WTC11 (cell line): ENCODE data around the gene ALDH16A1. TPM values are rescaled to one million over a fixed set of nuclear protein-coding genes. Genes with fewer than 3 reads are reported as not detected.

ENCODE experiments used
- CDX4 ChIP-seq: fragments of 250-450 bp; sonication (Bioruptor Pico); IDR thresholded peaks from 2 replicates; pipeline ENCODE4 v1.9.0; 2021; ENCODE audit warnings: moderate library complexity, mild to moderate bottlenecking, inconsistent platforms, borderline replicate concordance
- CREM ChIP-seq: sonication (generic); formaldehyde crosslinking; IDR thresholded peaks from 2 replicates; pipeline ENCODE4 v1.8.1; 2022; ENCODE audit warnings: mild to moderate bottlenecking, missing genetic modification reagents, moderate library complexity
- E2F1 ChIP-seq: sonication (generic); formaldehyde crosslinking; IDR thresholded peaks from 2 replicates; pipeline ENCODE4 v1.8.0; 2022; ENCODE audit warnings: mild to moderate bottlenecking, missing genetic modification reagents
- FOXJ3 ChIP-seq: sonication (generic); formaldehyde crosslinking; IDR thresholded peaks from 2 replicates; pipeline ENCODE4 v1.9.0; 2021; ENCODE audit warnings: missing genetic modification reagents, mild to moderate bottlenecking, borderline replicate concordance
- GABPB1 ChIP-seq: sonication (generic); formaldehyde crosslinking; IDR thresholded peaks from 2 replicates; pipeline ENCODE4 v1.8.1; 2023; ENCODE audit warnings: mild to moderate bottlenecking, missing genetic modification reagents
- GTF2I ChIP-seq: fragments of 250-450 bp; sonication (Bioruptor Pico); conservative IDR thresholded peaks from 2 replicates; pipeline ENCODE4 v1.4.0; 2021; ENCODE audit warnings: mild to moderate bottlenecking
- IRF1 ChIP-seq: sonication (generic); formaldehyde crosslinking; IDR thresholded peaks from 2 replicates; pipeline ENCODE4 v1.8.0; 2023; ENCODE audit warnings: missing genetic modification reagents
- IRF2 ChIP-seq: sonication (generic); formaldehyde crosslinking; IDR thresholded peaks from 2 replicates; pipeline ENCODE4 v1.8.0; 2022; ENCODE audit warnings: low read depth, missing genetic modification reagents, borderline replicate concordance
- JAZF1 ChIP-seq: fragments of 250-450 bp; sonication (Bioruptor Pico); IDR thresholded peaks from 2 replicates; pipeline ENCODE4 v1.9.0; 2021; ENCODE audit warnings: moderate library complexity, mild to moderate bottlenecking, inconsistent platforms
- JUN ChIP-seq: sonication (generic); formaldehyde crosslinking; IDR thresholded peaks from 2 replicates; pipeline ENCODE4 v1.8.0; 2023; ENCODE audit warnings: mild to moderate bottlenecking, missing genetic modification reagents
- KAT7 ChIP-seq: sonication (generic); formaldehyde crosslinking; IDR thresholded peaks from 2 replicates; pipeline ENCODE4 v1.8.1; 2023; ENCODE audit warnings: missing genetic modification reagents, mild to moderate bottlenecking, borderline replicate concordance
- MXD4 ChIP-seq: fragments of 250-450 bp; sonication (Bioruptor Pico); IDR thresholded peaks from 2 replicates; pipeline ENCODE4 v1.8.0; 2021; ENCODE audit warnings: mild to moderate bottlenecking, moderate library complexity, borderline replicate concordance
- NR3C1 ChIP-seq: sonication (generic); formaldehyde crosslinking; conservative IDR thresholded peaks from 2 replicates; pipeline ENCODE4 v1.8.1; 2023; ENCODE audit warnings: low read depth, mild to moderate bottlenecking, missing genetic modification reagents
- OVOL2 ChIP-seq: fragments of 250-450 bp; sonication (Bioruptor Pico); IDR thresholded peaks from 2 replicates; pipeline ENCODE4 v1.9.0; 2021; ENCODE audit warnings: mild to moderate bottlenecking, borderline replicate concordance
- PREB ChIP-seq: sonication (generic); formaldehyde crosslinking; IDR thresholded peaks from 2 replicates; pipeline ENCODE4 v1.8.1; 2022; ENCODE audit warnings: mild to moderate bottlenecking, missing genetic modification reagents, moderate library complexity, borderline replicate concordance
- PRRX2 ChIP-seq: fragments of 250-450 bp; sonication (Bioruptor Pico); IDR thresholded peaks from 2 replicates; pipeline ENCODE4 v1.8.0; 2021; ENCODE audit warnings: mild to moderate bottlenecking
- SMAD4 ChIP-seq: sonication (generic); formaldehyde crosslinking; IDR thresholded peaks from 2 replicates; pipeline ENCODE4 v1.8.0; 2022; ENCODE audit warnings: mild to moderate bottlenecking, missing genetic modification reagents
- SOX15 ChIP-seq: fragments of 250-450 bp; sonication (Bioruptor Pico); IDR thresholded peaks from 2 replicates; pipeline ENCODE4 v1.9.0; 2021; ENCODE audit warnings: mild to moderate bottlenecking
- STAT6 ChIP-seq: sonication (generic); formaldehyde crosslinking; conservative IDR thresholded peaks from 2 replicates; pipeline ENCODE4 v1.8.1; 2023; ENCODE audit warnings: mild to moderate bottlenecking, low read depth, missing genetic modification reagents, moderate library complexity
- ZBTB21 ChIP-seq: sonication (generic); formaldehyde crosslinking; IDR thresholded peaks from 2 replicates; pipeline ENCODE4 v1.8.1; 2023; ENCODE audit warnings: mild to moderate bottlenecking, missing genetic modification reagents, borderline replicate concordance
- ZNF317 ChIP-seq: sonication (generic); formaldehyde crosslinking; IDR thresholded peaks from 2 replicates; pipeline ENCODE4 v1.8.1; 2023; ENCODE audit warnings: low read depth, mild to moderate bottlenecking, moderate library complexity, missing genetic modification reagents, borderline replicate concordance
- total RNA-seq: library from RNA; stranded (reverse); gene quantifications from 3 replicates; pipeline ENCODE4 v1.2.3, GENCODE V29; 2021
- TF ChIP-seq, protein P1 (sequence below): sonication (generic); formaldehyde crosslinking; IDR thresholded peaks from 2 replicates; pipeline ENCODE4 v1.8.1; 2022; ENCODE audit warnings: low read depth, missing genetic modification reagents, borderline replicate concordance
- TF ChIP-seq, protein P2 (sequence below): sonication (generic); formaldehyde crosslinking; IDR thresholded peaks from 2 replicates; pipeline ENCODE4 v1.8.1; 2022; ENCODE audit warnings: low read depth, mild to moderate bottlenecking, moderate library complexity, missing genetic modification reagents, borderline replicate concordance
- TF ChIP-seq, protein P3 (sequence below): sonication (generic); formaldehyde crosslinking; IDR thresholded peaks from 2 replicates; pipeline ENCODE4 v1.8.1; 2023; ENCODE audit warnings: mild to moderate bottlenecking, moderate library complexity, missing genetic modification reagents
- TF ChIP-seq, protein P4 (sequence below): sonication (generic); formaldehyde crosslinking; IDR thresholded peaks from 2 replicates; pipeline ENCODE4 v1.8.1; 2023; ENCODE audit warnings: mild to moderate bottlenecking, missing genetic modification reagents

The ALDH16A1 gene
- total RNA-seq, 1 experiment from 2014 or later: 44.3 TPM

GRCh38 chr19:49422407-49423070, 30.5 kb upstream of the ALDH16A1 start (continued):
- TF ChIP-seq STAT6 (CRISPR knock-in tag): no peak
- TF ChIP-seq ZNF317 (CRISPR knock-in tag): 0 out of 2 replicates have a peak, but pooled peaks have one; percentile 18
- TF ChIP-seq FOXJ3 (CRISPR knock-in tag): no peak
- TF ChIP-seq SMAD4 (CRISPR knock-in tag): no peak
- TF ChIP-seq JUN (CRISPR knock-in tag): no peak
- TF ChIP-seq NR3C1 (CRISPR knock-in tag): no peak
- no peak for TF ChIP-seq E2F1 (CRISPR knock-in tag)
- no peak for TF ChIP-seq ZBTB21 (CRISPR knock-in tag)
- TF ChIP-seq GABPB1 (CRISPR knock-in tag): no peak
- TF ChIP-seq SOX15: no peak
- TF ChIP-seq, protein P1, sequence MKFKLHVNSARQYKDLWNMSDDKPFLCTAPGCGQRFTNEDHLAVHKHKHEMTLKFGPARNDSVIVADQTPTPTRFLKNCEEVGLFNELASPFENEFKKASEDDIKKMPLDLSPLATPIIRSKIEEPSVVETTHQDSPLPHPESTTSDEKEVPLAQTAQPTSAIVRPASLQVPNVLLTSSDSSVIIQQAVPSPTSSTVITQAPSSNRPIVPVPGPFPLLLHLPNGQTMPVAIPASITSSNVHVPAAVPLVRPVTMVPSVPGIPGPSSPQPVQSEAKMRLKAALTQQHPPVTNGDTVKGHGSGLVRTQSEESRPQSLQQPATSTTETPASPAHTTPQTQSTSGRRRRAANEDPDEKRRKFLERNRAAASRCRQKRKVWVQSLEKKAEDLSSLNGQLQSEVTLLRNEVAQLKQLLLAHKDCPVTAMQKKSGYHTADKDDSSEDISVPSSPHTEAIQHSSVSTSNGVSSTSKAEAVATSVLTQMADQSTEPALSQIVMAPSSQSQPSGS: no peak
- TF ChIP-seq, protein P2, sequence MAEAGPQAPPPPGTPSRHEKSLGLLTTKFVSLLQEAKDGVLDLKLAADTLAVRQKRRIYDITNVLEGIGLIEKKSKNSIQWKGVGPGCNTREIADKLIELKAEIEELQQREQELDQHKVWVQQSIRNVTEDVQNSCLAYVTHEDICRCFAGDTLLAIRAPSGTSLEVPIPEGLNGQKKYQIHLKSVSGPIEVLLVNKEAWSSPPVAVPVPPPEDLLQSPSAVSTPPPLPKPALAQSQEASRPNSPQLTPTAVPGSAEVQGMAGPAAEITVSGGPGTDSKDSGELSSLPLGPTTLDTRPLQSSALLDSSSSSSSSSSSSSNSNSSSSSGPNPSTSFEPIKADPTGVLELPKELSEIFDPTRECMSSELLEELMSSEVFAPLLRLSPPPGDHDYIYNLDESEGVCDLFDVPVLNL: no peak
- no peak for TF ChIP-seq MXD4 (CRISPR knock-in tag)
- TF ChIP-seq KAT7 (CRISPR knock-in tag): no peak
- peak; percentile 29; the same call in 1 of the 2 replicates for TF ChIP-seq CREM (CRISPR knock-in tag)
- no peak for TF ChIP-seq JAZF1 (CRISPR knock-in tag)
- TF ChIP-seq, protein P3, sequence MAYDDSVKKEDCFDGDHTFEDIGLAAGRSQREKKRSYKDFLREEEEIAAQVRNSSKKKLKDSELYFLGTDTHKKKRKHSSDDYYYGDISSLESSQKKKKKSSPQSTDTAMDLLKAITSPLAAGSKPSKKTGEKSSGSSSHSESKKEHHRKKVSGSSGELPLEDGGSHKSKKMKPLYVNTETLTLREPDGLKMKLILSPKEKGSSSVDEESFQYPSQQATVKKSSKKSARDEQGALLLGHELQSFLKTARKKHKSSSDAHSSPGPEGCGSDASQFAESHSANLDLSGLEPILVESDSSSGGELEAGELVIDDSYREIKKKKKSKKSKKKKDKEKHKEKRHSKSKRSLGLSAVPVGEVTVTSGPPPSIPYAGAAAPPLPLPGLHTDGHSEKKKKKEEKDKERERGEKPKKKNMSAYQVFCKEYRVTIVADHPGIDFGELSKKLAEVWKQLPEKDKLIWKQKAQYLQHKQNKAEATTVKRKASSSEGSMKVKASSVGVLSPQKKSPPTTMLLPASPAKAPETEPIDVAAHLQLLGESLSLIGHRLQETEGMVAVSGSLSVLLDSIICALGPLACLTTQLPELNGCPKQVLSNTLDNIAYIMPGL: peak; percentile 59; the same call in 1 of the 2 replicates
- TF ChIP-seq, protein P4, sequence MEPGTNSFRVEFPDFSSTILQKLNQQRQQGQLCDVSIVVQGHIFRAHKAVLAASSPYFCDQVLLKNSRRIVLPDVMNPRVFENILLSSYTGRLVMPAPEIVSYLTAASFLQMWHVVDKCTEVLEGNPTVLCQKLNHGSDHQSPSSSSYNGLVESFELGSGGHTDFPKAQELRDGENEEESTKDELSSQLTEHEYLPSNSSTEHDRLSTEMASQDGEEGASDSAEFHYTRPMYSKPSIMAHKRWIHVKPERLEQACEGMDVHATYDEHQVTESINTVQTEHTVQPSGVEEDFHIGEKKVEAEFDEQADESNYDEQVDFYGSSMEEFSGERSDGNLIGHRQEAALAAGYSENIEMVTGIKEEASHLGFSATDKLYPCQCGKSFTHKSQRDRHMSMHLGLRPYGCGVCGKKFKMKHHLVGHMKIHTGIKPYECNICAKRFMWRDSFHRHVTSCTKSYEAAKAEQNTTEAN (CRISPR knock-in tag): no peak
- no peak for TF ChIP-seq GTF2I (CRISPR knock-in tag)
- no peak for TF ChIP-seq PRRX2 (CRISPR knock-in tag)
- no peak for TF ChIP-seq CDX4 (CRISPR knock-in tag)
- no peak for TF ChIP-seq IRF2 (CRISPR knock-in tag)
- peak; percentile 43; the same call in 1 of the 2 replicates for TF ChIP-seq IRF1
- TF ChIP-seq OVOL2 (CRISPR knock-in tag): no peak
- TF ChIP-seq PREB (CRISPR knock-in tag): no peak
